Activated CD4-positive, alpha-beta T cell treated with anti-CD3 and anti-CD28 coated beads, Interleukin-10, Interleukin-2, amounts not matched to agents 100 ng/mL and 50 ng/mL, durations not matched to agents 16 hours and 8 hours (primary cell): ENCODE data around the gene SYMPK.
"Not testable (repeated sequence)": the region's sequence is repeated elsewhere in the genome, so short reads cannot be mapped to it uniquely, and the experiment has no call there.

Experiments used
- DNase-seq: peaks from one replicate; pipeline ENCODE4 v3.0.0-alpha.2; 2020

Gene SYMPK

DNA sequence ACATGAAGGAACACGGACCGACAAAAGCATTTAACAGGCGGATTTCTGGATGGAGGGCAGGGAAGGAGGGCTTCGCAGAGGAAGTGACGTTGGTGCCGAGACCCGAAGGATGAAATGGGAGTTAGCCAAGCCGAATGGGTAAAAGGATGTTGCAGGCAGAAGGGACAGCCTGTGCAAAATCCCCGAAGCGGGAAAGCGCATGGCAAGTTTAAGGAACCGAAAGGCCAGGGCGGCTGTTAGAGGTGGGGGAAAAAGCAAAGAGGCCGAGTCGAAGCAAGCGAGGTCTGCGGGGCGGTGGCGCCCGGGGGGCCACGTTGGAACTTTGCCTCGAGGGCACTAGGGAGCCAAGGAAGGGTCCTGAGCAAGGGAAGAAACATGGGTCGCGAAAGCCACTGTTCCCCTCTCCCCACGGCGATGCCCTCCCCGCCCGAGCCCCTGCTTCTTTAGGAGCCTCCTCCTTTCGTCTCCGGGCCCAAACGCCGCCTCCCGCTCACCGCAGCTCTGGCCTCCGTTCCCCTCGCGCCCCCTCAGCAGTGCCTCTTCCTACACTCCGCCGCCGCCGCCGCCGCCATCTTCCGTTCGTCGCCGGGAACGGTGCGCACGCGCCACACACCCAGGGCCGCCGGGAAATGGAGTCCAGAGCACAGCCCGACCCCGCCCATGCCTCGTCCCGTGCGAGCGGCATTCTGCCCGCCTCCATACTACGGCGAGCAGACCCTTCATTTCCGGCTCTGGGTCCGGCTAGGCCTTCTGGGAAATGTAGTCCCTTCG lies at the start of gene SYMPK:
Gene SYMPK (minus strand): TSS at position 584 of the 771 bp plus-strand sequence. CDS start 8,652 bp downstream, outside the sequence.
- peak; percentile 100 for DNase-seq

DNA sequence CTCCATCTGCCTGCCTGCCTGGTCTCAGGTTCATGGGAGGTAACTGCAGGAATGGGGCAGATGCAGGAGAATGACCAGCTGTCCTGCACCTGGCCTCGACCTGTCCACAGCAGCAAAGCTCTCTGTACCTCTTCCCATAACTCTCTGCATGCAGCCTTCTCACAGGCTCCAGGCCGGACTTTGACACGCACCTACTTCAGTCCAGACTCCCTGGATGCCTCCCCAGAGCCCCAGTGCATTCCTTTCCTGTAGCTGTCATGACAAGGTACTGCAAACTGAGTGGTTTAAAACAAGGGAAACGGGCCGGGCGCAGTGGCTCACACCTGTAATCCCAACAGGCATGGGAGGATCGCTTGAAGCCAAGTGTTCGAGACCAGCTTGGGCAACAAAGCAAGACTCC lies 48.3 kb upstream of the SYMPK start:
- DNase-seq = no peak

DNA sequence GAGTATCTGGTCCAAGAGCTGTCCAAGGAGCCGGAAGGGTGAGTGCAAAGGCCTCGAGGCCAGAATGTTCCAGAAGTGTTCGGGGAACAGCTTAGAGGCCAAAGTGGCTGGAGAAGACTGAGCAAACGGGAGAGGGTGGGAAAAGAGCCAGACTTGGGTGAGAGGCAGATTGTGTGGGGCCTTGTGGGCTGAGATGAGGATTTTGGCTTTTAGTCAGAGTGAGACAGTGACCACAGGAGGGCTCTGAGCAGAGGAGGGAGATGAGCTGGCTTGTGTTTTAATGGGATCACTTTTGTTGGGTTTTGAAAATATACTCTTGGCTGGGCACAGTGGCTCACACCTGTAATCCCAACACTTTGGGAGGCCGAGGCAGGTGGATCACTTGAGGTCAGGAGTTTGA lies 46.0 kb upstream of the SYMPK start:
- DNase-seq = peak; percentile 23

DNA sequence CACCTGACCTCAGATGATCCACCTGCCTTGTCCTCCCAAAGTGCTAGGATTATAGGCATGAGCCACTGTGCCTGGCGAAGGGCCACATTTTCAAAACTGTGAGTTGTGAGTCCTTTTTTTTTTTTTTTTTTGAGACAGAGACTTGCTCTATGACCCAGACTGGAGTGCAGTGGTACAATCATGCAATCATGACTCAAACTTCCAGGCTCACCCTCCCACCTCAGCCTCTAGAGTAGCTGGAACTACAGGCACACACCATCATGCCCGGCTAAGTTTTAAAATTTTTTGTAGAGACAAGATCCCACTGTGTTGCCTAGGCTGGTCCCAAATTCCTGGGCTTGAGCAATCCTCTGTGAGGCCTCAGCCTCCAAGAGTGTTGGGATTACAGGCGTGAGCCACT lies 43.3 kb upstream of the SYMPK start:
- no peak for DNase-seq

DNA sequence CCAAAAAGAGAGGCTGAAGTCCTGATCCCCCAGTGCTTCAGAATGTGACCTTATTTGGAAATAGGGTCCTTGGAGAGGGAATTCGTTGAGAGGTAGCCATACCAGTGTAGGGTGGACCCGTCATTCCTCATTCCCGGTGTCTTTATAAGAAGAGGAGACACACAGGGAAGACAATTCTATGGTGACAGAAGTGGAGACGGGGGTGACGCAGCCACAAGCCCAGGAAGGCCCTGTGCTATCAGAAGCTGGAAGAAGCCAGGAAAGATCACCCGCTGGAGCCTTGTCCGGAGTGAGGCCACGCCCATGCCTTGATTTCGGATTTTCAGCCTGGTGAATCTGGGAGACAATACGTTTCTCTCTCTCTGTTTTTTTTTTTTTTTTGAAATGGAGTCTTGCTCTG lies 42.1 kb upstream of the SYMPK start:
- no peak for DNase-seq

DNA sequence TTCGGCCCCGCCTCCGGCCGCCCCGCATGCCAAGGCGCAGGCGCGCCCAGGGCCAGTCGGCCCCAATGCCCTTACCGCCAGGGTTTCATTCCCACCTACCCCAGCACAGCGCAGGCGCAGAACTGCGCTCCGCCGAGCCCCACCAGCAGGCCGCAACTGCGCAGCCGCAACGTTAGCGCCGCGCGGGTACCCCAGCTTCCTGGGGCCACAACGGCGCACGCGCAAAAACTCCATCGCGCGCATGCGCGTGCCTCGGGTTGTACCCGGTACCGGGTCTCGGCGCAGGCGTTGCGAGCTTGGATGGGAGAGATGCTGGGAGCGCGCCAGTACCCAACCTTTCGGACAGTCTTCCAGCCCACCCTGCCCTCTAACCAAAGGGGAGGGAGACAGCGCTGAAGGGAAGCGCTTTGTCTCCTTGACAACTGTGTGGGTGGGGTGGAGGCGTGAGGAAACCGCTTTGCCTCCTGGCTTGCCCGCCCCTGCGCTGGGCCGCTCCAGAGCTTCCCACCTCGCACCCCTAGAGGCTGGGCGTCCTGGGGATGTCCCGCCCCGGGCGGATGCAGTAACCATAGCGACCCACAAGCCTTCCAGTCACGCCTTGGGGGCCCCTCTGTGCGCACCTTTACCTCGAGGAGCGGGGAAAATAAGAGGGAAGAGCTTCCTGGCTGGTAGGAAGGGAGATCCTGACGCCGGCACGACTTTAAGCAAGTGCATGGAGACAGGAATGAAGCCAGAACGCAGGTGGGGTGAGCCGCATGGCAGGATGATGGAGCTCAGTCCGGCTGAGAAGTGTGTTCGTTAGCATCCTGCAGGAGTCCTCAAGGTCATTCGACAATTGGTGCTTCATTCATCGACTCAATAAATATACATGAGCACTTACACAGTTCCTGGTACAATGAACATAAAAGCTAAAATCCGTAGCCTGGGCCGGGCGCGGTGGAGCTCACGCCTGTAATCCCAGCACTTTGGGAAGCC lies 40.0 kb upstream of the SYMPK start:
- DNase-seq = peak; percentile 100

DNA sequence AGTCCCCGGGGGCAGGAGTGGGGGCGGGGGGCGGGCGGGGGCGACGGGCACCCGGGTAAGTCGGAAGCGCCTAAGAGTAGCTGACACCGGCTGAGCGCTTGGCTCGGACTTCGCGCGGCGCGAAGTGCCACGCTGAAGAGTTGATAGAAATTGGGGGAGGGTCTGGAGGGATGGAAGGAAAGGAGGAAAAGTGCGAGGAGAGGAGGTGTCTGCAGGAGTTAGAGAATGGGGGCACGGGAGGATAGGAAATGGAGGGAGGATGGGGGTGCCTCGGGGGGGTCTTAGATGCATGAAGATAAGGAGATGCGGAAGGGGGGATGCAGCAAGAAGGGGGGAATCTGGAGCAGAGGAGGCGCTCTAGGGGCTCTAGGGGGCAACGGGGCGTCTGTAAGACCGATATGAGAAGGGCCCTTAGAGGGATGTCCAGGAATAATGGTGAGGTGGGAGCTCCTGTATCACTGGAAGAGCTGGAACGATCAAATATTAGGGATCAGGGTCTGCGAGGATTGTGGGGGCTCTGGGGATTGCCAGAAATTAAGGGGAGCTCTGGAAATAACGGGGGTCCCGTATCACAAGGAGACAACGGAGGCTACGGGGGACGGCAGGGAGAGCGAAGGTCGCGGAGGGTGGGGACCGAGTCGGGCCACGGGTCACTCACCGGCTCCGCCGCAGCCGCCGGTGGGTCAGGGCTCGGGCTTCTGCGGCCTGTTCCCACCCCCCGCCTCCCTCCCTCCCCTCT lies 39.1 kb upstream of the SYMPK start, which contains the start of gene MYPOP:
Gene MYPOP (minus strand): TSS at position 702 of the 739 bp plus-strand sequence. CDS start 840 bp downstream, outside the sequence.
- no peak for DNase-seq

DNA sequence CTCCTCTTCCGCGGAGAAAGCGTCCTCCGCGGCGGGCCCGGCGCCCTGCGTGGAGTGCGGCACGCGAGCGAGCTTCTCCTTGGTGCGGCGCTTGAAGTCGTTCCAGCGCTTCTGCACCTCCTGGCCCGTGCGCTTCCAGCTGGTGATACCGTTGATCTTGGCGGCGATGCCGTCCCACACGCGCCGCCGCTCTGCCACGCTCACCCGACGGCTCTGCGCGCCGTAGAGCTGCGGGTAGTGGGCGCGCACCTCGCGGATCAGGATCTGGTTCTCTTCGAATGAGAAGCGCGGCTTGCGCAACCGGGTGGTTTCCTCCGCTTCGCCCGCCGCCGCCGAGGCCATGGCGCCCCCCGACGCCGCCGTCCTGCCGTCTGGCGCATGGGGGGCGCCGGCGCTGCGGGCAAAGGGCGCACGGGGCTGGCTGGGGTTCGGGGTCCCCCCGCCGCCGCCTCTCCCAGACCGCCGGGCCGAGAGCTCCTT lies 38.5 kb upstream of the SYMPK start:
- DNase-seq = peak; percentile 45

DNA sequence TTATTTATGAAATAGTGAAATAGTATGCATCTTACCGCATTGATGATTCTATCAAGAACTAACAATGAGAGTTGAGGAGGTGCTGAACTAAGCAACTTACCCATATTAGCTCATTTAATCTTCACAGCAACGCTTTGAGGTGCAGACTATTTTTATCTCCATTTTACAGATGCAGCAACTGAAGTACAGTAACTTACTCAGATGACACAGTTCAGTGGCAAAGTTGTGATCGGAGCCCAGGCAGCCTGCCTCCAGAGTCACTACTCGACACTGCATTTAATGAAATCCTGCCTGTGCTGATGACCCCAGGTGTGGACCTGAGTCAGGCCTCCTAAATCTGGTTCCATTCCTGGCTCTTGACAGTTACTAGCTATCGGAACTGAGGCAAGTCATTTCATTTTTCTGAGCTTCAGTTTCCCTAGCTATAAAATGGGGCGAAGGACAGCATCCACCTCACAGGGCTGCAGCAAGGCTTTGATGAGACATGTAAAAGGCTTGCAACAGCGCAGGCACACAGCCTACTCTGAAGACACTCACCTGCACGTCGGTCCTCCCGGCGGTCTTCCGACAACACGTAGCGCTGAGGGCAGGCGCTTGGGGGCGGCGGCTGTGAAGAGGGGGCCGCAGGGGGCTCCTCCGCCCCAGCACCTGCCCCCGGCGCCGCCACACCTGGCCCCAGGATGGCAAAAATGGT lies 37.9 kb upstream of the SYMPK start:
- DNase-seq = no peak

DNA sequence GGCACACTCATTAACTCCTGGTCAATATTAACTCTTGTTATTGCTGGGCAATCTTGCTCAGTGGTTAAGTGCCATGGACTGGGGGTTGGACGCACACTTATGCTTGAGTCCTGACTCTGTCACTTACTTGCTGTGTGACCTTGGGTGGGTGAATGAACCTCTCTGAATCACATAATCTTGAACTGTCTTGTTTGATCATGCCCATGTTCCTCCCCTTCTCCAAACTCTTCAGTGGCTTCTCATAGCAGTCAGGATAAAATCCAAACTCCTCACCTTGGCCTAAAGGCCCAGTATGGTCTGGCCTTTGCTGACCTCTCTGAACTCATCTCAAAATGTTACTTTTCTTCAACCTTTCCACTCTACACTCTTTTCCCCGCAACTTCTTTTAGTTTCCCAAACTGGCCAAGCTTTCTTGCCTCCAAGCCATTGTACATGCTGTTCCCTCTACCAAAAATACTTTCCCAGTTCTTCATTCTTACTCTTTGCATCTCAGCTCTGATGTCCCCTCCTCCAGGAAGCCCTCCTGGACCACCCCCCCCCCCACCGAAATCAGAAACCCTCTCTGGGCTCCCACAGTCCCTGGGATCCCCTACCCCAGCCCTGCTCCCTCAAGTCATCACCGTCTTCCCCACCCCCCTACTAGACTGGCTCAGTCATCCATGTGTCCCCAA lies 37.1 kb upstream of the SYMPK start:
- DNase-seq = no peak

DNA sequence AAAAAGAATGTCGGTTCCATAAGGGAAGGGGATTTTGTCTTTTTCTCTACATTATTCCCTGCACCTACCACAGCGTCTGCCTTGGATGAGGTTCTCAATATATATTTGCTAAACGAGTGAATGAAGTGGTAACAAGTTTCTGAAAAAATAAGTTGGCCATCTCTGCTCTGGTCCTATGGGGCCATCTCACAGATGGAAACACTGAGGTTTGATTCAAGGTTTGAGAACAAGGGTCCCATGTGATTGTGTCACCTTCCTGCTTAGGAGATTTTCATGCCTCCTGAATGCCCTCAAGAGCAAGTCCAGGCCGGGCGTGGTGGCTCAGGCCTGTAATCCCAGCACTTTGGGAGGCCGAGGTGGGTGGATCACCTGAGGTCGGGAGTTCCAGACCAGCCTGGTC lies 36.3 kb upstream of the SYMPK start:
- DNase-seq = no peak

DNA sequence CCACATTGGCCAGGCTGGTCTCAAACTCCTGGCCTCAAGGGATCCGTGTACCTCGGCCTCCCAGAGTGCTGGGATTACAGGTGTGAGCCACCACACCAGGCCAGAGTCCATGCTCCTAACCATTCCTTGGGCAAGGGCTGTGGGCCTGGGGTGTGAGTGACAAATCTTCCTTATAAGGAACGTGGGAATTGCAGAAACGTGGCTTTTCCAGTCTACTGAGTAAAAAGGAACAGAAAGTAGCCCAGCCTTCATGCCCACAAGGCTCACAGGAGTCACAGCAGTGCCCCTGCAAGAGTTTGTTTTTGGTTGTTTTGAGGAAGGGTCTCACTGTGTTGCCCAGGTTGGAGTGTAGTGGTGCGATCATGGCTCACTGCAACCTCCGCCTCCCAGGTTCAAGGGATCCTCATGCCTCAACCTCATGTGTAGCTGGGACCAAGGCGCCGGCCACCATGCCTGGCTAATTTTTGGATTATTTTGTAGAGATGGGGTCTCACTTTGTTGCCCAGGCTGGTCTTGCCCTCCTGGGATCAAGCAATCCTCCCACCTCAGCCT lies 34.4 kb upstream of the SYMPK start:
- DNase-seq = no peak

DNA sequence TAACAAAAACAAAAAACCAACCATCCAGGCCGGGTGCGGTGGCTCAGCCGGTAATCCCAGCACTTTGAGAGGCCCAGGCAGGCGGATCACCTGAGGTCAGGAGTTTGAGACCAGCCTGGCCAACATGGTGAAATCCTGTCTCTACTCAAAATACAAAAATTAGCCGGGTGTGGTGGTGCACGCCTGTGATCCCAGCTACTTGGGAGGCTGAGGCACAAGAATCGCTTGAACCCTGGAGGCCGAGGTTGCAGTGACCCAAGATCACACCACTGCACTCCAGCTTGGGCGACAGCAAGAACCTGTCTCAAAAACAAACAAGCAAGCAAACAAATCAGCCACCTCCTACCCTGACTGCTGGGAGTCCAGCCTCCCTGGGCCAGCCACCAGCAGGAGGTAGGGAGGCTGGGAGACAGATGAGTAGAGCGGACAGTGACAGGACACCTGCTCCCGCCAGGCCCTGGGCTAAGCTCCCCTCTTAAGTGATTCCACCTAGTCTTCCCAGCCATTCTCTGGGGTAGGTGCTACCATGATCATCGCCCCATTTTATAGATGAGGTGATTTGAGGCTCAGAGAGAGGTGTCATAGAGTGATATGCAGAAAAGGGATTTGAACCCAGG lies 33.1 kb upstream of the SYMPK start:
- DNase-seq = not testable (repeated sequence)

DNA sequence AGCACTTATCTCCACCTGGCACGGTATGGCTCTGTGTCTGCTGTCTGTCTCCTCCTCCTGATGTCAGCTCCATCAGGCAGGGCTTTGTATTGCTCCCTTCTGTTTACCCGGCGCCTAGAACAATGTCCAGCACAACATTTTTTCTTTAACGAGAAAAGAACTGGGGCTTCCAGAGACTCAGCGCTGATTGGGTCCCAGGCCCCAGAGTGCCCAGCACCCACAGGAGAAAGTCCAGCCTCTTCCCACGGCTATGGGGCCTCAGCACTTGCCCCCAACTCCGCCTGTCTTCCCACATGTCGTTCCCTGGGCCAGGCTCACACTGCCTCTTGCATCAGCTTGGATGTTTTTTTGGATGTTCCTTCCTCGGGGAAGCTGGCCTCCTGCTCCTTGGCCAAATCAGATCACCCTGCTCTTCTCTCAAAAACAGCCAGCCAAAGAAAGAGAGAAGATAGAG lies 32.6 kb upstream of the SYMPK start:
- DNase-seq = no peak

DNA sequence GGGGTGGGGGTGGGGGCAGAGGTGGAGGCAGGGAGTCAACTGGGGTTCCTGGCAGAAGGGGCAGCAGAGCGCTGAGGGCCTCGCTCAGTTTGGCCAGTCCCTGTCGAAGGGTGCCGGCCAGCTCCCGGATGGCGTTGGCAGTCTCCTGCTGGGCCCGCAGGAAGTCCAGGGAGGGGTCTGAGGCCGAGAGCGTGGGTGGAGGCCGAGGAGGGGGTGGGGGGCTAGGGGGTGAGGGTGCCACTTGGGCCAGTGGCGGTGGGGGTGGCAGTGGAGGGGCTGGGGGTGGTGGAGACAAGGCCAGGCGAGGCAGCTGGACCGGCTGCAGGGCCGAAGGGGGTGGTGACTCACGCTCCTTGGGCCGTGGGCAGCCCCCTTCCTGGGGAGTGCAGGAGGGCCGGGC lies 27.9 kb upstream of the SYMPK start:
- no peak for DNase-seq

DNA sequence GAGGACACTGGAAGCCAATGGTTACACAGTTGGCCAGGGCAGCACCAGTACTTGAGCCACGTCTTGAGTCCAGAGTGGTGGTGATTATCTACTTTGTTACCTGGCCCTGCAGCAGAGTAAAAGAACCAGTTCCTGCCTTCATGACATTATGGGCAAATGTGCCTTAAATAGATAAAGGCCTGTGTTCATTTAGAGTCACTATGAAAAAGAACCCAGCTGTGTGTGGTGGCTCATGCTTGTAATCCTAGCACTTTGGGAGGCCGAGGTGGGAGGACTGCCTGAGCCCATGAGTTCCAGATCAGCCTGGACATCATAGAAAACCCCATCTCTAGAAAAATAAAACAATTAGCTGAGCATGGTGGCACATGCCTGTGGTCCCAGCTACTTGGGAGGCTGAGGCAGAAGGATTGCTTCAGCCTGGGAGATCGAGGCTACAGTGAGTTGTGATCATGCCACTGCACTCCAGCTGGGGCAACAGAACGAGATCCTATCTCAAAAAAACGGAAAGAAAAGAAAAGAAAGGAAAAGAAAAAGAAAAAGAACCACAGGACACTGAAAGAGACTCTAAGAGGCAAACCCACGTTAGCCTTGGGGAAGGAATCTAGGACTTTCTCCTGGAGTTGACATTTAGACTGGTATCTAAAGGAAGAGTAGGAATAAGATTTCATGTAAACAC lies 26.4 kb upstream of the SYMPK start:
- no peak for DNase-seq

DNA sequence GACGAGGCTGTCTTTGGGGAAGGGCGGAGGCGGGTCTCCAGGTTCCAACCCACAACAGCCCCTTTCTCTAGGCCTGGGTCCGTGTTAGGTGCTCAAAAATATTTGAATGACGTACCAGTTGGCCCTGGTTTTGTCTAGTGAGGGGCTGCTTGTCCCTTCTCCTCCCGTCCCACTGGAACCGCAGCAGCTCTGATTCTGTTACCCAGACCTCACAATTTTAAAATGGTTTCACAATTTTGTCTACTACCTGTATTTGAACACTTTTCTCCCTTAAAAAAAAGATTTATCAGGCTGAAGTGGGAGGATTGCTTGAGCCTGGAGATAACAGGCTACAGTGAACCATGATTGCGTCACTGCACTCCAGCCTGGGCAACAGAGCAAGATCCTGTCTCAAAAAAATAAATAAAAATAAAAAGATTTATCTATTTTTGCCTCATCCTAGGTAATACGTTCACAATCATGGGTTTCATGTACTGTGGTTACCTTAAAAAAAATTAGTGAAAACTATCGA lies 24.3 kb upstream of the SYMPK start:
- DNase-seq = no peak

DNA sequence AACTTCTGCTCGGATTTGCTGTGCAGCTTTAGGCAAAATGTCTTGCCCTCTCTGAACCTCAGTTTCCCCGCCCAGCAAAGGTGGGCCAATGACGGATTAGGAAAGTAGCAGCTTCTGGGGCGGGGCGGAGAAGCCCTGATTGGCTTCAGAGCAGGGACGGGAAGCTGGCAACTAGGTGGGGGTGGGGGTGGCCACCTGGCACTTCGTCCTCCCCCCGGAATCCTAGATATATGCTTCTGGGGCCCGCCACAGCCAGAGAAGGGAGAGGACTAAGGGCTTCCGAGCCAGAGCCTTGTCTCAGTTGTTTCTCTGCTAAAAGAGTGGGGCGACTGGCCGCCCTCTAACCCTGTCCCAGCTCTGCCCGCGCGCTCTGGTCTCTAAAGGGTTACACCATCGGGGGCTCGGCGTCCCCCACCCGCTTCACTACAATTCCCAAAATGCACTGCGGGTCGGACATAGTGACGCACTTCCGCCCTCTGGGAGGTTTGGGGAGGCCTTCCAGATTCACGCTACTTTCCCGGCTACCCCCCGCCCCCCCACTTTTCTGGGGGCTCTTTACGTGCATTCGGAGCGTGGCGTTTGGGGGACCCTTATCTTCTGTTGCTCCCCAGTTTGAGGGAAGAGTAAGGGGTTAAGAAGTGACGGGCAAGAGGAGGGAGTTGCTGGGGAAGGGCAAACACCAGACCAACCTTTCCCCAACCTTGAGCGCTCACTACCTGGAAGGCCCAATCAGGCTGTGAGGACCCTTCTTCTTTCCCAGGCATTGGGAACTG lies 23.7 kb upstream of the SYMPK start:
- DNase-seq = peak; percentile 96
